ENCODE measurements around the gene CHMP2A.

GRCh38 chr19:58552655-58553054 lies 2.2 kb downstream of the CHMP2A start:
- TF ChIP-seq CTCF (conservative IDR thresholded peaks at IDR 0.05; ENCODE audit: low read length) = no peak
- no peak for TF ChIP-seq EZH2phosphoT487 (IDR thresholded peaks at IDR 0.05; ENCODE audit: borderline replicate concordance, low read depth, low read length)

Data from OCI-LY7 (cell line).